PC-9 (cell line): ENCODE results near the gene TRIP12. TPM values are rescaled to one million over a fixed set of nuclear protein-coding genes. Genes with fewer than 3 reads are reported as not detected.
"Not testable (repeated sequence)": the region's sequence is repeated elsewhere in the genome, so short reads cannot be mapped to it uniquely, and the experiment has no call there.

Source experiments
- BruUV-seq: library from RNA; stranded (reverse); fragments of 400-500 nt; replicated peaks from 2 replicates; lab custom pipeline; 2021; lab: Mats Ljungman, UMichigan
- CTCF ChIA-PET: fragments of 300-600 bp; sonication (Branson Sonifier 250); formaldehyde crosslinking; loops from one replicate; lab custom pipeline; 2022; ENCODE audit warnings: antibody characterized with exemption; lab: Charles Lee
- POLR2A ChIA-PET: fragments of 300-600 bp; sonication (Branson Sonifier 250); formaldehyde crosslinking; loops from one replicate; lab custom pipeline; 2022; ENCODE audit warnings: antibody characterized with exemption; ENCODE audit not compliant: unreplicated experiment; lab: Charles Lee
- DNase-seq, 2 experiments: peaks; one replicate each; pipeline versions ENCODE4 v3.0.0 to v3.0.0-alpha.2; 2015 to 2022; ENCODE audit warnings: mixed read lengths in 1 of 2
- H2AFZ ChIP-seq: fragments of 200-600 bp; sonication (generic); 2 replicates; pipeline ENCODE4 v1.8.1; 2017; ENCODE audit warnings: antibody characterized with exemption
- H3F3A ChIP-seq: fragments of 200-600 bp; sonication (generic); 2 replicates; pipeline ENCODE4 v1.8.1; 2017; ENCODE audit warnings: antibody characterized with exemption, mild to moderate bottlenecking, low read depth; ENCODE audit not compliant: insufficient read depth
- H3K27ac ChIP-seq: fragments of 200-600 bp; sonication (generic); 2 replicates; pipeline ENCODE4 v1.6.1; 2016; ENCODE audit warnings: mixed run types
- H3K27me3 ChIP-seq: fragments of 200-600 bp; sonication (generic); 2 replicates; pipeline ENCODE4 v1.6.1; 2016; ENCODE audit warnings: low read depth, mixed run types; ENCODE audit not compliant: insufficient read depth
- H3K36me3 ChIP-seq: fragments of 200-600 bp; sonication (generic); 2 replicates; pipeline ENCODE4 v1.6.1; 2016; ENCODE audit warnings: low read depth, mixed run types
- H3K4me1 ChIP-seq: fragments of 200-600 bp; sonication (generic); replicated peaks from 2 replicates; pipeline ENCODE4 v1.6.1; 2016; ENCODE audit warnings: mixed run types; ENCODE audit not compliant: insufficient read depth
- H3K4me2 ChIP-seq: fragments of 200-600 bp; sonication (generic); 2 replicates; pipeline ENCODE4 v1.6.1; 2017; ENCODE audit warnings: mixed run types
- H3K4me3 ChIP-seq: fragments of 200-600 bp; sonication (generic); 2 replicates; pipeline ENCODE4 v1.6.1; 2016; ENCODE audit warnings: mixed run types
- H3K79me2 ChIP-seq: fragments of 200-600 bp; sonication (generic); 2 replicates; pipeline ENCODE4 v1.6.1; 2017; ENCODE audit warnings: low read depth, mixed run types
- H3K9me2 ChIP-seq: fragments of 200-600 bp; sonication (generic); 2 replicates; pipeline ENCODE4 v1.8.1; 2017; ENCODE audit warnings: mild to moderate bottlenecking; ENCODE audit not compliant: insufficient read depth
- H3K9me3 ChIP-seq: fragments of 200-600 bp; sonication (generic); 2 replicates; pipeline ENCODE4 v1.8.1; 2016; ENCODE audit warnings: low read depth; ENCODE audit not compliant: insufficient read depth
- H4K20me1 ChIP-seq: fragments of 200-600 bp; sonication (generic); 2 replicates; pipeline ENCODE4 v1.8.1; 2017; ENCODE audit not compliant: insufficient read depth
- EZH2 ChIP-seq: fragments of 200-600 bp; sonication (generic); IDR thresholded peaks from 2 replicates; pipeline ENCODE4 v1.8.0; 2017; ENCODE audit warnings: antibody characterized with exemption, low read depth
- intact Hi-C: fragments of 100-400 bp; cut with micrococcal nuclease; formaldehyde crosslinking; loops from one replicate; pipeline ENCODE4 v1.10.0; 2022; ENCODE audit not compliant: unreplicated experiment
- total RNA-seq: library from RNA; stranded (reverse); gene quantifications from 2 replicates; pipeline ENCODE4 v1.2.3, GENCODE V29; 2021
- TF ChIP-seq, protein P1 (sequence below): fragments of 200-600 bp; sonication (generic); conservative IDR thresholded peaks from 2 replicates; pipeline ENCODE4 v1.6.1; 2017; ENCODE audit warnings: mixed run types, antibody characterized with exemption, mild to moderate bottlenecking, moderate library complexity

The TRIP12 gene
- total RNA-seq, 1 experiment from 2014 or later, result 226 TPM

DNA sequence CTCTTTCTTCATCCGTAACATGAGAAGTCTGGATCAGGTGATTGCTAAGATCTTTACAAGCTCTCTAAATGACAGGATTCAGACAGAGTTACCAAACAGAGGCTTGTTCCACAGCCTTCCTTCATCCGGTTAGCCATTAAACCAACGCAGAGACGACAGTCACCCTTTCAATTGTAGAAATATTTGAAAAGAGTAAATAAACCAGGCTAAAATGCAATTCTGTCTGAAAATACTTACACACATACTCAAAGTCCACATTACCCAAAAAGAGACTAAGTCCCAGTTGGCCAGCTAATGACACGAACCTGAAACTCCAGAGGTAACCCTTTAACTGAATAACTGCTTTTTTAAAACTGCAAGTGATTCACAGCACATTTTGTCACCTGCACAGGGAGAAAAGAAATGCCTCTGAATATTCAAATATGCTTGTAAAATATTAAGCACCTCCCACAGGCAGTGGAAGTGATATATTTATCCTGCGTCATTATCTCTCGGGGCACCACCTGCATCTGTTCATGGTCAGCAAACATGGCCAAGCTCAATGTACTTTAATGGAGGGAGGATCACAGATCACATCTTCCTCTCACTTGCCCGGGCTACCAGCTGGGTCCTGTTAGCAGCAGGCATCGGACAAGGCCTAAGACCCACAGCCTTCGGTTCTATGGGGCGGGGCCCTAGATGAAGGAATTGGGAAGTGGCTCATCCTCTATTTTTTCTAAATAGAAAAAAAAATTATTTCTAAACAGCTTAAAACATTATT is 168.7 kb downstream of the TRIP12 start:
- ChIA-PET POLR2A (no interaction called here), CTCF (interaction anchor here (0.6 kb wide), 2 partner anchors 702 to 996 kb away, joined by 3 to 5 read pairs; no protein-coding TSS in a partner anchor)
- no peak for DNase-seq
- H3K36me3 ChIP-seq, result no peaks in the 10 kb centered on the region
- H2AFZ ChIP-seq, result no peak overlapping the region
- H4K20me1 ChIP-seq, result no peaks in the 10 kb centered on the region
- intact Hi-C loops, result no loop called here
- TF ChIP-seq, protein P1, sequence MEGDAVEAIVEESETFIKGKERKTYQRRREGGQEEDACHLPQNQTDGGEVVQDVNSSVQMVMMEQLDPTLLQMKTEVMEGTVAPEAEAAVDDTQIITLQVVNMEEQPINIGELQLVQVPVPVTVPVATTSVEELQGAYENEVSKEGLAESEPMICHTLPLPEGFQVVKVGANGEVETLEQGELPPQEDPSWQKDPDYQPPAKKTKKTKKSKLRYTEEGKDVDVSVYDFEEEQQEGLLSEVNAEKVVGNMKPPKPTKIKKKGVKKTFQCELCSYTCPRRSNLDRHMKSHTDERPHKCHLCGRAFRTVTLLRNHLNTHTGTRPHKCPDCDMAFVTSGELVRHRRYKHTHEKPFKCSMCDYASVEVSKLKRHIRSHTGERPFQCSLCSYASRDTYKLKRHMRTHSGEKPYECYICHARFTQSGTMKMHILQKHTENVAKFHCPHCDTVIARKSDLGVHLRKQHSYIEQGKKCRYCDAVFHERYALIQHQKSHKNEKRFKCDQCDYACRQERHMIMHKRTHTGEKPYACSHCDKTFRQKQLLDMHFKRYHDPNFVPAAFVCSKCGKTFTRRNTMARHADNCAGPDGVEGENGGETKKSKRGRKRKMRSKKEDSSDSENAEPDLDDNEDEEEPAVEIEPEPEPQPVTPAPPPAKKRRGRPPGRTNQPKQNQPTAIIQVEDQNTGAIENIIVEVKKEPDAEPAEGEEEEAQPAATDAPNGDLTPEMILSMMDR, result no peak
- TF ChIP-seq EZH2, result no peak
- H3K4me2 ChIP-seq, result no peak overlapping the region
- BruUV-seq, result no TSS peak
- no peaks in the 10 kb centered on the region; the same call in 1 of the 2 replicates for H3K4me1 ChIP-seq
- H3K27me3 ChIP-seq, result no peaks in the 10 kb centered on the region
- no peaks in the 10 kb centered on the region for H3K9me2 ChIP-seq
- H3K79me2 ChIP-seq, result no peaks in the 10 kb centered on the region
- no peaks in the 10 kb centered on the region for H3K9me3 ChIP-seq
- H3K27ac ChIP-seq, result no peak overlapping the region
- no peaks in the 10 kb centered on the region for H3F3A ChIP-seq
- H3K4me3 ChIP-seq, result no peak overlapping the region

GRCh38 chr2:229749779-229750178 is 172.0 kb downstream of the TRIP12 start:
- H3K9me2 ChIP-seq, result no peaks in the 10 kb centered on the region
- intact Hi-C loops, result no loop called here
- H3K9me3 ChIP-seq, result no peaks in the 10 kb centered on the region
- H2AFZ ChIP-seq, result no peak overlapping the region
- no peaks in the 10 kb centered on the region for H3K79me2 ChIP-seq
- no peak for DNase-seq
- no TSS peak for BruUV-seq
- no peaks in the 10 kb centered on the region for H4K20me1 ChIP-seq
- no peak for TF ChIP-seq EZH2
- TF ChIP-seq, protein P1, result no peak
- no peaks in the 10 kb centered on the region for H3K36me3 ChIP-seq
- ChIA-PET CTCF (no interaction called here), POLR2A (no interaction called here)
- H3K27me3 ChIP-seq, result no peaks in the 10 kb centered on the region
- H3K4me1 ChIP-seq, result no peaks in the 10 kb centered on the region; the same call in 1 of the 2 replicates
- H3F3A ChIP-seq, result no peaks in the 10 kb centered on the region
- no peak overlapping the region for H3K4me2 ChIP-seq
- no peak overlapping the region for H3K27ac ChIP-seq
- no peak overlapping the region for H3K4me3 ChIP-seq

DNA sequence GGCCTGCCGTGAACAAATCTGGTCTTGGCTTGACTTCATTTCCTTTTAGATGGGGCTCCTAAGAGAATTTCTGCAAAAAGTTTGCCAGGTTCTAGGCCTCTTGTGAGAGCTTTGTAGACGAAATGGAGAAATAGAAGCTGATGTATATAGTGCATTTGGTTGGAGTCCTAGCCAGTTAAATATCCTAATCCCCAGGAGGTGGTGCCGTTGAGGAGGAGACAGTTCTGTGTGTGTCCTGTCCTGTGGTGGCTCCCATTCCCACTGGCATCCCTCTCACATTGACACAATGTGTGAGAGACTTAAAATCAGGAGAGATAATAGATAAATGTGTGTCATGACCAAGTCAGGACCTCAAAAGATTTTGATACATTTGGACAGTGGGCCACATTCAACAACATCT is 172.9 kb downstream of the TRIP12 start:
- no peaks in the 10 kb centered on the region for H3F3A ChIP-seq
- BruUV-seq, result no TSS peak
- no peaks in the 10 kb centered on the region for H3K36me3 ChIP-seq
- no peaks in the 10 kb centered on the region for H3K79me2 ChIP-seq
- ChIA-PET CTCF (no interaction called here), POLR2A (no interaction called here)
- H3K27ac ChIP-seq, result no peak overlapping the region
- TF ChIP-seq, protein P1, result no peak
- TF ChIP-seq EZH2, result no peak
- no peaks in the 10 kb centered on the region; the same call in 1 of the 2 replicates for H3K4me1 ChIP-seq
- no peaks in the 10 kb centered on the region for H3K9me3 ChIP-seq
- H2AFZ ChIP-seq, result no peak overlapping the region
- H3K9me2 ChIP-seq, result no peaks in the 10 kb centered on the region
- H4K20me1 ChIP-seq, result no peaks in the 10 kb centered on the region
- no peak overlapping the region for H3K4me2 ChIP-seq
- intact Hi-C loops, result no loop called here
- no peaks in the 10 kb centered on the region for H3K27me3 ChIP-seq
- DNase-seq, result no peak
- no peak overlapping the region for H3K4me3 ChIP-seq

DNA sequence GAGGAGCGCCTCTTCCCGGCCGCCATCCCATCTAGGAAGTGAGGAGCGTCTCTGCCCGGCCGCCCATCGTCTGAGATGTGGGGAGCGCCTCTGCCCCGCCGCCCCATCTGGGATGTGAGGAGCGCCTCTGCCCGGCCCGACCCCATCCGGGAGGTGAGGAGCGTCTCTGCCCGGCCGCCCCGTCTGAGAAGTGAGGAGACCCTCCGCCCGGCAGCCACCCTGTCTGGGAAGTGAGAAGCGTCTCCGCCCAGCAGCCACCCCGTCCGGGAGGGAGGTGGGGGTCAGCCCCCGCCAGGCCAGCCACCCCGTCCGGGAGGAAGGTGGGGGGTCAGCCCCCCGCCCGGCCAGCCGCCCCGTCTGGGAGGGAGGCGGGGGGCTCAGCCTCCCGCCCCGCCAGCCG is 179.1 kb downstream of the TRIP12 start:
- POLR2A ChIA-PET, H3K4me3 ChIP-seq, H3K9me3 ChIP-seq, H3F3A ChIP-seq, H4K20me1 ChIP-seq, H2AFZ ChIP-seq, H3K36me3 ChIP-seq, intact Hi-C loops, BruUV-seq, H3K4me2 ChIP-seq, H3K4me1 ChIP-seq, H3K79me2 ChIP-seq, CTCF ChIA-PET, H3K27ac ChIP-seq, H3K27me3 ChIP-seq, DNase-seq, H3K9me2 ChIP-seq: not testable (repeated sequence)
